ENCODE measurements around the gene CEP128. TPM values are rescaled to one million over a fixed set of nuclear protein-coding genes. Genes with fewer than 3 reads are reported as not detected.

Gene CEP128
- total and polyA plus RNA-seq, 5 donors from 2014 or later: 9.3 to 82.8 (median 10.8) TPM

GRCh38 chr14:80607430-80608190 is 333.9 kb downstream of the CEP128 start:
- DNase-seq: no peak
- H3K27ac ChIP-seq (ENCODE audit: insufficient read depth, low read length, poor library complexity, severe bottlenecking): no peak overlapping the region
- H3K27me3 ChIP-seq (ENCODE audit: control insufficient read depth, insufficient read depth, low read length): no peaks in the 10 kb centered on the region
- Mint-ChIP-seq H3K27me3 (no peaks in the 10 kb centered on the region), H3K9me3 (peaks cover 0 to 1% (median 0%) of the 10 kb centered on the region in 7 donors), H3K4me1 (peaks cover 0 to 9% (median under 1%) of the 10 kb centered on the region in 4 donors), H3K4me3 (no peak overlapping the region), H3K27ac (peak overlapping the region in 1 of 3 donors; percentile 16), H3K36me3 (no peaks in the 10 kb centered on the region)
- H3K36me3 ChIP-seq (ENCODE audit: control insufficient read depth, insufficient read depth, low read length): no peaks in the 10 kb centered on the region
- ATAC-seq (ENCODE audit: low read depth in 2 of 2): no peak
- no peak overlapping the region for H3K4me3 ChIP-seq (ENCODE audit: low read depth, low read length)
- no peaks in the 10 kb centered on the region for H3K4me1 ChIP-seq (ENCODE audit: control insufficient read depth, insufficient read depth, low read length, poor library complexity, severe bottlenecking)
- no peaks in the 10 kb centered on the region for H3K9me3 ChIP-seq (ENCODE audit: control insufficient read depth in 2 of 2, low read length in 2 of 2)

- no peaks in the 10 kb centered on the region for H3K27me3 ChIP-seq (ENCODE audit: control insufficient read depth, insufficient read depth, low read length)
- no peaks in the 10 kb centered on the region for H3K9me3 ChIP-seq (ENCODE audit: control insufficient read depth in 2 of 2, low read length in 2 of 2)
- Mint-ChIP-seq H3K9me3 (peaks cover 0 to 1% (median 0%) of the 10 kb centered on the region in 7 donors), H3K27ac (no peak overlapping the region), H3K27me3 (no peaks in the 10 kb centered on the region), H3K36me3 (no peaks in the 10 kb centered on the region), H3K4me3 (no peak overlapping the region), H3K4me1 (peaks cover 0 to 9% (median 0%) of the 10 kb centered on the region in 4 donors)
- no peak overlapping the region for H3K4me3 ChIP-seq (ENCODE audit: low read depth, low read length)
- ATAC-seq (ENCODE audit: low read depth in 2 of 2): no peak
- no peak overlapping the region for H3K27ac ChIP-seq (ENCODE audit: insufficient read depth, low read length, poor library complexity, severe bottlenecking)
- no peaks in the 10 kb centered on the region for H3K4me1 ChIP-seq (ENCODE audit: control insufficient read depth, insufficient read depth, low read length, poor library complexity, severe bottlenecking)
- H3K36me3 ChIP-seq (ENCODE audit: control insufficient read depth, insufficient read depth, low read length): no peaks in the 10 kb centered on the region
- no peak for DNase-seq
Observed at GRCh38 chr14:80606347-80606772, 335.2 kb downstream of the CEP128 start.

- Mint-ChIP-seq H3K36me3 (no peaks in the 10 kb centered on the region), H3K4me3 (no peak overlapping the region), H3K27me3 (no peaks in the 10 kb centered on the region), H3K27ac (no peak overlapping the region), H3K9me3 (no peaks in the 10 kb centered on the region), H3K4me1 (peaks cover 0 to 9% (median 0%) of the 10 kb centered on the region in 4 donors)
- no peaks in the 10 kb centered on the region for H3K27me3 ChIP-seq (ENCODE audit: control insufficient read depth, insufficient read depth, low read length)
- no peak overlapping the region for H3K27ac ChIP-seq (ENCODE audit: insufficient read depth, low read length, poor library complexity, severe bottlenecking)
- H3K9me3 ChIP-seq (ENCODE audit: control insufficient read depth in 2 of 2, low read length in 2 of 2): no peaks in the 10 kb centered on the region
- DNase-seq: no peak
- H3K4me3 ChIP-seq (ENCODE audit: low read depth, low read length): no peak overlapping the region
- no peaks in the 10 kb centered on the region for H3K4me1 ChIP-seq (ENCODE audit: control insufficient read depth, insufficient read depth, low read length, poor library complexity, severe bottlenecking)
- no peaks in the 10 kb centered on the region for H3K36me3 ChIP-seq (ENCODE audit: control insufficient read depth, insufficient read depth, low read length)
- no peak for ATAC-seq (ENCODE audit: low read depth in 2 of 2)
Observed at GRCh38 chr14:80605536-80605935, 336.0 kb downstream of the CEP128 start.

- Mint-ChIP-seq H3K4me3 (no peak overlapping the region), H3K27ac (no peak overlapping the region), H3K27me3 (no peaks in the 10 kb centered on the region), H3K4me1 (peaks cover 0 to 18% (median 0%) of the 10 kb centered on the region in 4 donors), H3K36me3 (peaks cover 4% of the 10 kb centered on the region), H3K9me3 (peaks cover 0 to 2% (median 0%) of the 10 kb centered on the region in 7 donors)
- no peaks in the 10 kb centered on the region for H3K27me3 ChIP-seq (ENCODE audit: control insufficient read depth, insufficient read depth, low read length)
- no peaks in the 10 kb centered on the region for H3K4me1 ChIP-seq (ENCODE audit: control insufficient read depth, insufficient read depth, low read length, poor library complexity, severe bottlenecking)
- H3K27ac ChIP-seq (ENCODE audit: insufficient read depth, low read length, poor library complexity, severe bottlenecking): no peak overlapping the region
- H3K9me3 ChIP-seq (ENCODE audit: control insufficient read depth in 2 of 2, low read length in 2 of 2): no peaks in the 10 kb centered on the region
- H3K36me3 ChIP-seq (ENCODE audit: control insufficient read depth, insufficient read depth, low read length): no peaks in the 10 kb centered on the region
- DNase-seq (no peak), ATAC-seq (ENCODE audit: low read depth in 2 of 2) (no peak)
- no peak overlapping the region for H3K4me3 ChIP-seq (ENCODE audit: low read depth, low read length)
Observed at GRCh38 chr14:80602946-80603345, 338.6 kb downstream of the CEP128 start.

DNA sequence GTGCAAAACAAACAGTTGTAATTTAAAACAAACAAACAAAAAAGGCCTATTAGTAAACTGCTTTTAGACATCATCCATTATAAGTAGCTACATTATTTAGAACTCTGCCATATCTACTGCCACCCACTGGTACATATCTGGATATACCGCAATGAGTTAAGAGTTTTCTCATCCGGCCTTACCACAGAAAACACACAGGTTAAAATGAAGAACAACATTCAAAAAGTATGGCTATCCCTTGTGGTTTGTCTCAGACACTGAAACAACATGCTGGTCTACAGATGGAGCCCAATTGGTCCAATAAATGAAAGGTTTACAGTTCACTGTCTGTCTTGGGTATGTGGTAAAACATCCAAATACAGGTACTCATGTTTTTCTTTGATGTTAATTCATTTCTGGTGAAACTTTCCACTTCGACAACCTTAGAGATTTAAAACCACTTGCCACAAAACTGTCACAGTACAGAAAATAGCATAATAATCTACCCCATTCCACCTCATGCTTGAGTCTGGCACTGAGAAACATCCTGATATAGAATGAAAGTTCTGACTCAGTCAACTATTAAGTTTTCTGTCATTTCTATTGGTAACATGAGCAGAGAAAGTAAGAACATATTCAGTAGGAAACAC is 354.3 kb downstream of the CEP128 start:
- Histone ChIP-seq H3K27me3 (ENCODE audit: control insufficient read depth, insufficient read depth, low read length) (no peaks in the 10 kb centered on the region), H3K9me3 (ENCODE audit: control insufficient read depth in 2 of 2, low read length in 2 of 2) (no peaks in the 10 kb centered on the region), H3K4me1 (ENCODE audit: control insufficient read depth, insufficient read depth, low read length, poor library complexity, severe bottlenecking) (no peaks in the 10 kb centered on the region), H3K36me3 (ENCODE audit: control insufficient read depth, insufficient read depth, low read length) (no peaks in the 10 kb centered on the region), H3K27ac (ENCODE audit: insufficient read depth, low read length, poor library complexity, severe bottlenecking) (peak overlapping the region; percentile 2), H3K4me3 (ENCODE audit: low read depth, low read length) (no peak overlapping the region)
- Mint-ChIP-seq H3K4me3 (no peak overlapping the region), H3K27ac (peak overlapping the region in 2 of 3 donors; percentile 8 to 33), H3K4me1 (peaks cover 14 to 16% (median 15%) of the 10 kb centered on the region in 4 donors), H3K9me3 (peaks cover 0 to 15% (median 4%) of the 10 kb centered on the region in 7 donors), H3K36me3 (peaks cover 5% of the 10 kb centered on the region), H3K27me3 (no peaks in the 10 kb centered on the region)
- ATAC-seq (ENCODE audit: low read depth in 2 of 2) (peak; percentile 62), DNase-seq (peak in 2 of 3 donors; percentile 24 to 68)

GRCh38 chr14:80586131-80586530 is 355.4 kb downstream of the CEP128 start:
- no peak for ATAC-seq (ENCODE audit: low read depth in 2 of 2)
- peaks cover 14 to 16% (median 15%) of the 10 kb centered on the region in 4 donors for H3K4me1 Mint-ChIP-seq

DNA sequence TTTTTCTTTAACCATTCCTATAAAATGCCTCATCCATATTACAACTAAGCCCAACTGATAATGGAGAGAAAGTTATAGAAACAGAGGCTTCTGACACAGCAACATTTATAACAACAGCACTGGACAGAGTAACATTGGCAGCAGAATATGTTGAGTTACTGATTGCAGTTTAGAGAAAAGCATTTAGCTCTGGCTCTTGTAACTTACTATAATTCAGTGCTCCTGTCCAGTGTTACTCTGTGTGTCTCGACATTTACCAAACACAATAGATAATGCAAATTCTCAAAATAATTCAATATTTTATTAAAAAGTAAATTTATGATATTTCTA is 356.1 kb downstream of the CEP128 start:
- H3K27me3 Mint-ChIP-seq: no peaks in the 10 kb centered on the region
- H3K4me3 Mint-ChIP-seq: no peak overlapping the region
- ATAC-seq (ENCODE audit: low read depth in 2 of 2): no peak
- H3K27ac Mint-ChIP-seq: no peak overlapping the region
- no peaks in the 10 kb centered on the region for H3K36me3 ChIP-seq (ENCODE audit: control insufficient read depth, insufficient read depth, low read length)
- peaks cover 0 to 5% (median 0%) of the 10 kb centered on the region in 7 donors for H3K9me3 Mint-ChIP-seq
- no peak overlapping the region for H3K4me3 ChIP-seq (ENCODE audit: low read depth, low read length)
- no peaks in the 10 kb centered on the region for H3K27me3 ChIP-seq (ENCODE audit: control insufficient read depth, insufficient read depth, low read length)
- DNase-seq: no peak
- H3K9me3 ChIP-seq (ENCODE audit: control insufficient read depth in 2 of 2, low read length in 2 of 2): no peaks in the 10 kb centered on the region
- H3K27ac ChIP-seq (ENCODE audit: insufficient read depth, low read length, poor library complexity, severe bottlenecking): no peak overlapping the region
- H3K4me1 ChIP-seq (ENCODE audit: control insufficient read depth, insufficient read depth, low read length, poor library complexity, severe bottlenecking): no peaks in the 10 kb centered on the region
- H3K36me3 Mint-ChIP-seq: peaks cover 2% of the 10 kb centered on the region
- peaks cover 14 to 16% (median 15%) of the 10 kb centered on the region in 4 donors for H3K4me1 Mint-ChIP-seq

More at GRCh38 chr14:80586131-80586530, 355.4 kb downstream of the CEP128 start:
- Histone ChIP-seq H3K27ac (ENCODE audit: insufficient read depth, low read length, poor library complexity, severe bottlenecking) (no peak overlapping the region), H3K36me3 (ENCODE audit: control insufficient read depth, insufficient read depth, low read length) (no peaks in the 10 kb centered on the region), H3K9me3 (ENCODE audit: control insufficient read depth in 2 of 2, low read length in 2 of 2) (no peaks in the 10 kb centered on the region), H3K27me3 (ENCODE audit: control insufficient read depth, insufficient read depth, low read length) (no peaks in the 10 kb centered on the region), H3K4me3 (ENCODE audit: low read depth, low read length) (no peak overlapping the region), H3K4me1 (ENCODE audit: control insufficient read depth, insufficient read depth, low read length, poor library complexity, severe bottlenecking) (no peaks in the 10 kb centered on the region)
- Mint-ChIP-seq H3K27ac (no peak overlapping the region), H3K9me3 (peaks cover 0 to 11% (median 2%) of the 10 kb centered on the region in 7 donors), H3K4me3 (no peak overlapping the region), H3K36me3 (peaks cover 5% of the 10 kb centered on the region), H3K27me3 (no peaks in the 10 kb centered on the region)
- DNase-seq: no peak

Measured in CD4-positive, CD25-positive, alpha-beta regulatory T cell (primary cell).